C4-2B (cell line): Measurements from ENCODE around the gene PRDX6.

Experiments used
- ZFX ChIP-seq: fragments of 450-650 bp; IDR thresholded peaks from 2 replicates; pipeline ENCODE4 v1.6.1; 2017
- TF ChIP-seq, protein P1 (sequence below): fragments of 450-650 bp; conservative IDR thresholded peaks from 2 replicates; pipeline ENCODE4 v1.5.1; 2017; ENCODE audit warnings: mild to moderate bottlenecking

- TF ChIP-seq, protein P1, sequence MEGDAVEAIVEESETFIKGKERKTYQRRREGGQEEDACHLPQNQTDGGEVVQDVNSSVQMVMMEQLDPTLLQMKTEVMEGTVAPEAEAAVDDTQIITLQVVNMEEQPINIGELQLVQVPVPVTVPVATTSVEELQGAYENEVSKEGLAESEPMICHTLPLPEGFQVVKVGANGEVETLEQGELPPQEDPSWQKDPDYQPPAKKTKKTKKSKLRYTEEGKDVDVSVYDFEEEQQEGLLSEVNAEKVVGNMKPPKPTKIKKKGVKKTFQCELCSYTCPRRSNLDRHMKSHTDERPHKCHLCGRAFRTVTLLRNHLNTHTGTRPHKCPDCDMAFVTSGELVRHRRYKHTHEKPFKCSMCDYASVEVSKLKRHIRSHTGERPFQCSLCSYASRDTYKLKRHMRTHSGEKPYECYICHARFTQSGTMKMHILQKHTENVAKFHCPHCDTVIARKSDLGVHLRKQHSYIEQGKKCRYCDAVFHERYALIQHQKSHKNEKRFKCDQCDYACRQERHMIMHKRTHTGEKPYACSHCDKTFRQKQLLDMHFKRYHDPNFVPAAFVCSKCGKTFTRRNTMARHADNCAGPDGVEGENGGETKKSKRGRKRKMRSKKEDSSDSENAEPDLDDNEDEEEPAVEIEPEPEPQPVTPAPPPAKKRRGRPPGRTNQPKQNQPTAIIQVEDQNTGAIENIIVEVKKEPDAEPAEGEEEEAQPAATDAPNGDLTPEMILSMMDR: no peak
- TF ChIP-seq ZFX: no peak
Observed at GRCh38 chr1:173523329-173523728, 46.2 kb downstream of the PRDX6 start.
